Fibroblast of mammary gland (primary cell): ENCODE data around the gene FBLN2.

Source experiments
- DNase-seq: peaks from one replicate; pipeline ENCODE4 v3.0.0-alpha.2; 2010; ENCODE audit warnings: low read depth
- H3K4me3 ChIP-seq: 2 replicates; pipeline ENCODE4 v1.5.1; 2011; ENCODE audit warnings: low read depth, mild to moderate bottlenecking, low read length, moderate library complexity; ENCODE audit not compliant: control insufficient read depth
- TF ChIP-seq, protein P1 (sequence below): conservative IDR thresholded peaks from 2 replicates; pipeline ENCODE4 v1.5.1; 2011; ENCODE audit warnings: low read depth, low read length, inconsistent platforms; ENCODE audit not compliant: control insufficient read depth, insufficient read depth

FBLN2 gene

GRCh38 chr3:13666781-13667709 lies 118.1 kb downstream of the FBLN2 start:
- TF ChIP-seq, protein P1, sequence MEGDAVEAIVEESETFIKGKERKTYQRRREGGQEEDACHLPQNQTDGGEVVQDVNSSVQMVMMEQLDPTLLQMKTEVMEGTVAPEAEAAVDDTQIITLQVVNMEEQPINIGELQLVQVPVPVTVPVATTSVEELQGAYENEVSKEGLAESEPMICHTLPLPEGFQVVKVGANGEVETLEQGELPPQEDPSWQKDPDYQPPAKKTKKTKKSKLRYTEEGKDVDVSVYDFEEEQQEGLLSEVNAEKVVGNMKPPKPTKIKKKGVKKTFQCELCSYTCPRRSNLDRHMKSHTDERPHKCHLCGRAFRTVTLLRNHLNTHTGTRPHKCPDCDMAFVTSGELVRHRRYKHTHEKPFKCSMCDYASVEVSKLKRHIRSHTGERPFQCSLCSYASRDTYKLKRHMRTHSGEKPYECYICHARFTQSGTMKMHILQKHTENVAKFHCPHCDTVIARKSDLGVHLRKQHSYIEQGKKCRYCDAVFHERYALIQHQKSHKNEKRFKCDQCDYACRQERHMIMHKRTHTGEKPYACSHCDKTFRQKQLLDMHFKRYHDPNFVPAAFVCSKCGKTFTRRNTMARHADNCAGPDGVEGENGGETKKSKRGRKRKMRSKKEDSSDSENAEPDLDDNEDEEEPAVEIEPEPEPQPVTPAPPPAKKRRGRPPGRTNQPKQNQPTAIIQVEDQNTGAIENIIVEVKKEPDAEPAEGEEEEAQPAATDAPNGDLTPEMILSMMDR = no peak
- no peak overlapping the region for H3K4me3 ChIP-seq
- no peak for DNase-seq

DNA sequence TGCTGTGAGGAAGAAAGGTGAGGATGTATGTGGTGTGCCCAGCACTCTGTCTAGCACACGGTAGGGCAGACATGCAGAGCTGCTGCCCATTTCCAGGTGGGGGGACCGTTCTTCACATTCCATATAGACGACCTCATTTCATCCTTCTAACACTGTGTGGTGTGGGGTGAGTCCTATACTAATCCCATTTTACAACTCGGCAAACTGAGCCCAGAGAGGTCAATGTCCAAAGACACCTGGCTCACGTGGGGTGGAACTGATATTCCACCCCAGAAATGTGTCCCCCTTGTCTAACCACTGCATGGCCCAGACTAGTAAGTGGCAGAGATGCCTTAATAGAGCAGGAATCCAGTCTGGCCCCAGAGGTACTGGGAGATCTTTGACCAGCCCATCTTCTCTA lies 119.2 kb downstream of the FBLN2 start:
- no peak for DNase-seq
- no peak overlapping the region for H3K4me3 ChIP-seq
- TF ChIP-seq, protein P1 = no peak

DNA sequence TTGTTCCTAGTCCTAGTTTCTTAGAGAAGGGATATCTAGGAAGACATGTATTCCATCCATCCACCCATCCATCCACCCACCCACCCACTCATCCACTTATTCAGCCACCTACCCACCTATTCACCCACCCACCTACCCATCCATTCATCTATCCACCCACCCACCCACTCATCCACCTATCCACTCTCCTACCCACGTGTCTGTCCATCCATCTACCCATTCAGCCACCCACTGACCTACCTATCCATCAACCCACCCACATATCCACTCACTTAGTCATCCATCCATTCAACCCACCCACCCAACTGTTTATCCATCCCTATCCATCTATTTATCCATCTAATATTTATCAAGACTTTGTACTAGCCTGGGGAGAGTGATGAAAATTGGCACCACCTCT lies 120.5 kb downstream of the FBLN2 start:
- no peak for DNase-seq
- no peak overlapping the region for H3K4me3 ChIP-seq
- TF ChIP-seq, protein P1 = no peak

GRCh38 chr3:13670292-13670691 lies 121.4 kb downstream of the FBLN2 start:
- no peak for DNase-seq
- no peak overlapping the region for H3K4me3 ChIP-seq
- TF ChIP-seq, protein P1 = no peak

DNA sequence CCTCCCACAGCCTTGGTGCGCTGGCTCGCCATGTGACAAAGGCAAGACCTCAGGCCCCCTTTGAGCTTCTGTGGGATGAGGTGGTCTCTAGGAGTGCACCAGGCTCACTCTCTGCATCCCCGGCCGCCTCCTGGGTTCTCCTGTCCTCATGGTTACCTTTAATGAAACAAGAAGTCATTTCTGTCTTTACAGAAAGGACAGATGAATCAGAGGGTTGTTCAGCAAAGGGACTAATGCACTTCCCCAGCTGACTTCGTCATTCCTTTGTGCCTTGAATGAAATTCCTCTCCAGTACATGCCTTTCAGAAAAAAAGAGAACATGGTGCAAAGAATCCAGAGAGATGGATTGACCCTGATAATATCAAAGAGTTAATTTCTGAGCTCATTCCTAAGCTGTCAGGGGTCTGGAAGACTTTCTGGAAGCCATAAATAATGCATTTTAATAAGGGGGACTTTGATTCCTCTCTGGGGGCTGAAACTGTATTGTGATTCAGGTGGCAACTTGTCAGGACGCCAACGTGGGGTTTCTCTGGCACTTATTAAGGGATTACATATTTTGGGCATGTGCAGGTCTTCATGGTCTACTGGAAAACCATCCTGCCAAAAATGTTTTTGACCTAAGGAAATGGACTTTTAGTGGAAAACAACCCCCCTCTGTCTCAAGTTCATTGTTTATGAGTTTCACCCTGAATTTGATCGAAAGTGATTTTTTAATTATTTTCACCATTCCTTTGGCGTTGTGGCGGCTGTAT lies 122.7 kb downstream of the FBLN2 start:
- no peak overlapping the region for H3K4me3 ChIP-seq
- DNase-seq = no peak
- TF ChIP-seq, protein P1 = no peak

DNA sequence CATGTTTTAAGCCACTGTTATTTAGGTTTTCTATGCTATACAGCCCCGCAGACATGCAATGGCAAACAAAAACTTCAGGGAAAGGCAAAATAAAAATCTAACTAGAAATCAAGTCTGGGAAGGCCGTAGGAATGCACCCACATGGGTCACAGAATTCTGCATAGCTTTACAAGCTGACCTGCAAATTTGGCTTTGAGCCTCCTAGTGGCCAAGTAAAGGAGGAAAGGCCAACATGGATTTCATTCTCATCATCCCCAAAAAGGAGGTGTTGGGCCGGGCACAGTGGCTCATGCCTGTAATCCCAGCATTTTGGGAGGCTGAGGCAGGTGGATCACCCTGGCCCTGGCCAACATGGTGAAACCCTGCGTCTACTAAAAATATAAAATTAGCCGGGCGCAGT lies 124.3 kb downstream of the FBLN2 start:
- no peak overlapping the region for H3K4me3 ChIP-seq
- DNase-seq = no peak
- TF ChIP-seq, protein P1 = peak; percentile 28
